Measurements from ENCODE around the gene FMNL2. TPM values are rescaled to one million over a fixed set of nuclear protein-coding genes. Genes with fewer than 3 reads are reported as not detected.

Gene FMNL2
- total RNA-seq, 1 donor: 24.2 TPM

DNA sequence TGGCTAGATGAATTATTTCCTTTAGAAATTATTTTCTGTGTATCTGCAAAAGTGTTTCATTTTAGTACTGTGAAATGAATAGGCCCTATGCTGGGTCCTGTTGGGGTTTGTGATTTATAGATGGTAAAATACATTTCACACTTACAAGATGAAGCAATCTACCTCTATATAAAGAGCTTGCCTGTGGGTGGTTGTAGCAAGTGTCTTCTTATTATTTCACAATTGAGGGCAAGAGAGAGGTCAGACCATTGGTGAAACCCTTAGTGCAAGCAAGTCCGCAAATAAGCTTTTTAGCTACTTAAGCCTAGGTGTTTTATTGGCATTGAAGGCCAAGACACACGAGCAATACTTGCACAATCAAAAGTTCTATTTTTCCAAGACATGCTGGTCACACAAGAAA is 153.1 kb downstream of the FMNL2 start:
- Histone ChIP-seq H3K27ac (ENCODE audit: low read depth, low read length) (no peak overlapping the region), H3K9me3 (ENCODE audit: low read depth, low read length) (no peaks in the 10 kb centered on the region), H4K20me1 (ENCODE audit: insufficient read depth, low read length) (no peaks in the 10 kb centered on the region), H3K4me2 (ENCODE audit: insufficient read depth, low read length) (no peak overlapping the region), H3K36me3 (ENCODE audit: insufficient read depth, low read length) (no peaks in the 10 kb centered on the region), H2AFZ (ENCODE audit: low read length) (no peak overlapping the region), H3K4me1 (ENCODE audit: insufficient read depth, low read length) (no peaks in the 10 kb centered on the region), H3K27me3 (ENCODE audit: insufficient read depth, low read length) (no peaks in the 10 kb centered on the region), H3K79me2 (ENCODE audit: insufficient read depth, low read length) (peaks cover 47% of the 10 kb centered on the region), H3K4me3 (ENCODE audit: insufficient read depth, low read length) (no peak overlapping the region)
- TF ChIP-seq, protein P1, sequence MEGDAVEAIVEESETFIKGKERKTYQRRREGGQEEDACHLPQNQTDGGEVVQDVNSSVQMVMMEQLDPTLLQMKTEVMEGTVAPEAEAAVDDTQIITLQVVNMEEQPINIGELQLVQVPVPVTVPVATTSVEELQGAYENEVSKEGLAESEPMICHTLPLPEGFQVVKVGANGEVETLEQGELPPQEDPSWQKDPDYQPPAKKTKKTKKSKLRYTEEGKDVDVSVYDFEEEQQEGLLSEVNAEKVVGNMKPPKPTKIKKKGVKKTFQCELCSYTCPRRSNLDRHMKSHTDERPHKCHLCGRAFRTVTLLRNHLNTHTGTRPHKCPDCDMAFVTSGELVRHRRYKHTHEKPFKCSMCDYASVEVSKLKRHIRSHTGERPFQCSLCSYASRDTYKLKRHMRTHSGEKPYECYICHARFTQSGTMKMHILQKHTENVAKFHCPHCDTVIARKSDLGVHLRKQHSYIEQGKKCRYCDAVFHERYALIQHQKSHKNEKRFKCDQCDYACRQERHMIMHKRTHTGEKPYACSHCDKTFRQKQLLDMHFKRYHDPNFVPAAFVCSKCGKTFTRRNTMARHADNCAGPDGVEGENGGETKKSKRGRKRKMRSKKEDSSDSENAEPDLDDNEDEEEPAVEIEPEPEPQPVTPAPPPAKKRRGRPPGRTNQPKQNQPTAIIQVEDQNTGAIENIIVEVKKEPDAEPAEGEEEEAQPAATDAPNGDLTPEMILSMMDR (IDR thresholded peaks at IDR 0.05; ENCODE audit: extremely low read depth, low read depth, low read length): no peak
- DNase-seq (ENCODE audit: insufficient read length, low spot score, missing footprints): no peak

DNA sequence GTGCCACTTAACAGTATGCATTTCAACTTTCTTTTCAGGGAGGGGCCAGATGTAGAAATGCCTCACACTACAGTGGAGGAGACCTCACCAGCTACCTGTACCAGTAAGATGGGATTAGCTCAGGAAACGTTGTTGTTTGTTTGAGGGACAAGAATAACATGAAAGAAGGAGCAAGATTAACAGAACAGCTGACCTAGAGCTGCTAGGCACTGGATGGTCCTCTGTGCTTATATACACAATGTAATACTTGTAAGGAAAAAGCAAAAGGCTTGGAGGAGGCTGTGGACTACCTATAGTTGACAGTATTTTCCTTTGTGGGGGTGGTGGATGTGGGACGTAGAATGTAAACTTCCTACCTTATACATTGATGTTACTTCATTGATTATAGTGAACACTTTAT is 154.4 kb downstream of the FMNL2 start:
- Histone ChIP-seq H3K9me3 (ENCODE audit: low read depth, low read length) (no peaks in the 10 kb centered on the region), H3K4me1 (ENCODE audit: insufficient read depth, low read length) (no peaks in the 10 kb centered on the region), H3K27me3 (ENCODE audit: insufficient read depth, low read length) (no peaks in the 10 kb centered on the region), H3K27ac (ENCODE audit: low read depth, low read length) (no peak overlapping the region), H3K79me2 (ENCODE audit: insufficient read depth, low read length) (peaks cover 47% of the 10 kb centered on the region), H4K20me1 (ENCODE audit: insufficient read depth, low read length) (no peaks in the 10 kb centered on the region), H3K4me2 (ENCODE audit: insufficient read depth, low read length) (no peak overlapping the region), H3K4me3 (ENCODE audit: insufficient read depth, low read length) (no peak overlapping the region), H2AFZ (ENCODE audit: low read length) (no peak overlapping the region), H3K36me3 (ENCODE audit: insufficient read depth, low read length) (no peaks in the 10 kb centered on the region)
- no peak for DNase-seq (ENCODE audit: insufficient read length, low spot score, missing footprints)
- TF ChIP-seq, protein P1 (IDR thresholded peaks at IDR 0.05; ENCODE audit: extremely low read depth, low read depth, low read length): no peak

DNA sequence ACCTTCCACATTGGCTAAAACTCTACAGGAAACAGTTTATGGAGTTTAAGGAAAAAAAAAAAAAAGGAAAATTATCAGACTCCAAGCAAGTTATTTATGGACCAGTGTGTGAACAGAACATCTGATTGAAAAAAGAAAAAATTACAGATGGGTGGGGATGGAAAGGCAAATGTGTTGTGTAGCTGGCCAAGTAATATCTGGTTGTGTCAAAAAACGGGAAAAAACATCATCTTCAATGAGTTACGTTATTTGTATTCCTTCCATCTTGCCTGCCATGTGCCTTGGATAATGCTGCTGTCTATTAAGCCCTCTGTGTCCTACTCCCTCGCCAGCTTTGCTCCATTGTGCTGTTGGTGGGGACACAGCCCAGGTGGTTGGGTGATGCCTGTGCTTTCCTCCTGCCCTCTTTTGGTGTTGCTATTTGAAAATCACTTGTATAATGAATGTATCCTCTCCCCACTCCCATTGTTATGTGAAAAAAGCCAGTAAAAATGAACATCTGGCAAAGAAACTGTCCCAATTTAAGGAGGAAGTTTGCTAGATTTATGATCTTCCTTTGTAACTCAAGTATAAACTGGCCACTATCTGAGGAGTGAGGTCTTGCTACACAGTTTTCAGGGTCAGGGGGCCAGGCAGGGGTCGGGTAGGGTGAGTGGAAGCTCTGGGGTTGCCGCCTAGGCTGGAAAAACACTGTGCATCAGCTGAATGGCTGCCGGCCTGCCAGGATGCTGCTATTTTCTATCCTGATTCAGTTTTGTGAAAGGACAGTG is 155.9 kb downstream of the FMNL2 start:
- Histone ChIP-seq H3K36me3 (ENCODE audit: insufficient read depth, low read length) (no peaks in the 10 kb centered on the region), H3K27me3 (ENCODE audit: insufficient read depth, low read length) (no peaks in the 10 kb centered on the region), H3K27ac (ENCODE audit: low read depth, low read length) (no peak overlapping the region), H2AFZ (ENCODE audit: low read length) (no peak overlapping the region), H3K79me2 (ENCODE audit: insufficient read depth, low read length) (peaks cover 47% of the 10 kb centered on the region), H3K4me3 (ENCODE audit: insufficient read depth, low read length) (no peak overlapping the region), H4K20me1 (ENCODE audit: insufficient read depth, low read length) (no peaks in the 10 kb centered on the region), H3K4me1 (ENCODE audit: insufficient read depth, low read length) (no peaks in the 10 kb centered on the region), H3K9me3 (ENCODE audit: low read depth, low read length) (no peaks in the 10 kb centered on the region), H3K4me2 (ENCODE audit: insufficient read depth, low read length) (no peak overlapping the region)
- peak; percentile 68 for DNase-seq (ENCODE audit: insufficient read length, low spot score, missing footprints)
- TF ChIP-seq, protein P1 (IDR thresholded peaks at IDR 0.05; ENCODE audit: extremely low read depth, low read depth, low read length): no peak

DNA sequence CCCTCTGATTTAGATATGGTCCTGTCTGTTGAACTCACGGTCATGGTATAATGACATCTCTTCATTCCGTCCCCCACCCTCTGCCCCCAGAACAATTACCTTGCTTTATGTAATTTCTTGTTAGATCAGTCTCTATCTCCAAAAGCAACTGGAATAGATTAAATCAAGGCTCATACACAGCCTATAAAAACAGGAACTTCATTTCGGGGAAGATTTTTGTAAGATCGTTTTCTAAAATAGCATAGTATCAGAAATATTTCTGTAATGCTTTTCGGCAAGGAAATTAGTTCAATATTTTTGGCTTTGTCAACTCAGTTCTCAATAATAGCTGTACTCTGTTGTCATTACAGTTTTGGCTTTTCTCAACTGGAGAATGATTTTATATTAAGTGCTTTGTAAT is 157.2 kb downstream of the FMNL2 start:
- Histone ChIP-seq H3K4me1 (ENCODE audit: insufficient read depth, low read length) (no peaks in the 10 kb centered on the region), H3K4me2 (ENCODE audit: insufficient read depth, low read length) (no peak overlapping the region), H4K20me1 (ENCODE audit: insufficient read depth, low read length) (no peaks in the 10 kb centered on the region), H3K79me2 (ENCODE audit: insufficient read depth, low read length) (peaks cover 55% of the 10 kb centered on the region), H3K9me3 (ENCODE audit: low read depth, low read length) (no peaks in the 10 kb centered on the region), H3K36me3 (ENCODE audit: insufficient read depth, low read length) (no peaks in the 10 kb centered on the region), H3K27ac (ENCODE audit: low read depth, low read length) (no peak overlapping the region), H3K4me3 (ENCODE audit: insufficient read depth, low read length) (no peak overlapping the region), H3K27me3 (ENCODE audit: insufficient read depth, low read length) (no peaks in the 10 kb centered on the region), H2AFZ (ENCODE audit: low read length) (no peak overlapping the region)
- TF ChIP-seq, protein P1 (IDR thresholded peaks at IDR 0.05; ENCODE audit: extremely low read depth, low read depth, low read length): no peak
- no peak for DNase-seq (ENCODE audit: insufficient read length, low spot score, missing footprints)

All from osteoblast (primary cell).